Astrocyte of the cerebellum (primary cell): ENCODE measurements around the gene USP24.
A peak's percentile ranks its signal among the peaks of the same experiment; 100 is the strongest.

Experiments
- DNase-seq: peaks from one replicate; pipeline ENCODE4 v3.0.0-alpha.2; 2011; ENCODE audit warnings: low read depth
- H3K4me3 ChIP-seq: 2 replicates; pipeline ENCODE4 v1.5.1; 2011; ENCODE audit warnings: mild to moderate bottlenecking, low read depth, low read length, moderate library complexity
- CTCF ChIP-seq: IDR thresholded peaks from 2 replicates; pipeline ENCODE4 v1.5.1; 2012; ENCODE audit warnings: low read length, low read depth, moderate library complexity, mild to moderate bottlenecking; ENCODE audit errors: missing control alignments
- in situ Hi-C: cut with HindIII; loops from 2 replicates; pipeline ENCODE4 v1.10.0; 2017; ENCODE audit warnings: low sequenced_read_pairs

USP24 gene

DNA sequence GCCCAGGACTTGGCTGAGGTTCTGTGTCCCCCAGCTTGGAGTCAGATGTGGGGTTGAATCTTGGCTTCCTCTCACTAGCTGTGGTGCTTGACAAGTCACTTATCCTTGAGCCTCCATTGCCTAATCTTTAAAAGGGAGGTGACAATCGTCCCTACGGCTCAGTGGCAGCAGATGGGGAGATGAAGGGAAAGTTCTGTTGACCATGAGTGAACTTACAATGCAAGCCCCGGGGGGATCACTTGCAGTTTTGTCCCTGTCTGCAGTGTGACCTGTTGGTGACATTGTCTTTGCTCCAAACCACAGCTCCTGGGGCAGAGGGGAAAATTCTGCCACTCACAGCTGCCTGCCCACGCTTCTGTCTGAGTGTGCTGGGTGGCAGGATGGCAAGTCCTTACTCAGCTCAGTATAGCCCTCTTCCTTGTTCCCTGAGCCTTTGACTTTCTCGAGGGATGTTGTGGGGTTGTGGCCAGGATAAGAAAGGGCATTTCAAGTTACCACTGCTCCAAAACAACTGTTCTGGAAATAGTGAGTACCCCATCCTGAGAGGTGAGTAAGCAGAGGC is 174.2 kb downstream of the USP24 start:
- no peak for TF ChIP-seq CTCF
- H3K4me3 ChIP-seq = no peak overlapping the region
- in situ Hi-C loops = no loop called here
- no peak for DNase-seq

DNA sequence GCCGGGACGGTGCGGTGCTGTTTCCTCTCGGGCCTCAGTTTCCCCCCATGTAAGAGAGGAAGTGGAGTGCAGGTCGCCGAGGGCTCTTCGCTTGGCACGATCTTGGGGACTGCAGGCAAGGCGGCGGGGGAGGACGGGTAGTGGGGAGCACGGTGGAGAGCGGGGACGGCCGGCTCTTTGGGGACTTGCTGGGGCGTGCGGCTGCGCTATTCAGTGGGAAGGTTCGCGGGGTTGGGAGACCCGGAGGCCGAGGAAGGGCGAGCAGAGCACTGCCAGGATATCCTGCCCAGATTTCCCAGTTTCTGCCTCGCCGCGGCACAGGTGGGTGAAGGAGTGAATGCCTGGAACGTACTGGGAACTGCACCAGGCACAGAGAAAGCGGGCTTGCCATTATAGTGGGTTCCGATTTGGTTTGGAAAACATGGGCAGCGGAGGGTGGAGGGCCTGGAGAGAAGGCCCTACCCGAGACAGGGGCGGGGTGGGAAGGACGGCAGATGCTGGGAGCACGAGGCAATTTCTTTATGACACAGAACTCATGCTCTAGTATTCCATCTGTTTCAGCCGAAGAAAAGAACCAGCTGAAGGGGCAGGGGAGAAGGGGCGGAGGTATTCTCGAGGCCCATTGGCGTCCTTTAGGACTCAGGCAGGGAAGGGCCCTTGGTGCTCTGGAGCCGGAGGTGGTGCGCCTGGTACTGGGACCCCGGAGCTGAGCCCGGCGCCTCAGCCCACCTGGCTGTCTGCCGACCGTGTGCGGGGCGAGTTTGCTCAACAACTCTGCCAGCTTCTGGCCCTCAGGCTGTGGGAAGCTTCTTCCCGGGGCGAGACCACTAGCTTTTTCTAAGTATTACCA is 174.9 kb downstream of the USP24 start:
- TF ChIP-seq CTCF = no peak
- H3K4me3 ChIP-seq = peak overlapping the region; percentile 28
- in situ Hi-C loops = no loop called here
- no peak for DNase-seq

DNA sequence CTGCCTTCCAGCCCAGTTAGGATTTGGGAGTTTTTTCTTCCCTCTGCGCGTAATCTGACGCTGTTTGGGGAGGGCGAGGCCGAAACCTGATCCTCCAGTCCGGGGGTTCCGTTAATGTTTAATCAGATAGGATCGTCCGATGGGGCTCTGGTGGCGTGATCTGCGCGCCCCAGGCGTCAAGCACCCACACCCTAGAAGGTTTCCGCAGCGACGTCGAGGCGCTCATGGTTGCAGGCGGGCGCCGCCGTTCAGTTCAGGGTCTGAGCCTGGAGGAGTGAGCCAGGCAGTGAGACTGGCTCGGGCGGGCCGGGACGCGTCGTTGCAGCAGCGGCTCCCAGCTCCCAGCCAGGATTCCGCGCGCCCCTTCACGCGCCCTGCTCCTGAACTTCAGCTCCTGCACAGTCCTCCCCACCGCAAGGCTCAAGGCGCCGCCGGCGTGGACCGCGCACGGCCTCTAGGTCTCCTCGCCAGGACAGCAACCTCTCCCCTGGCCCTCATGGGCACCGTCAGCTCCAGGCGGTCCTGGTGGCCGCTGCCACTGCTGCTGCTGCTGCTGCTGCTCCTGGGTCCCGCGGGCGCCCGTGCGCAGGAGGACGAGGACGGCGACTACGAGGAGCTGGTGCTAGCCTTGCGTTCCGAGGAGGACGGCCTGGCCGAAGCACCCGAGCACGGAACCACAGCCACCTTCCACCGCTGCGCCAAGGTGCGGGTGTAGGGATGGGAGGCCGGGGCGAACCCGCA is 175.7 kb downstream of the USP24 start, which contains the start of gene PCSK9:
TSS of gene PCSK9 (plus strand) at position 207 of the 741 bp plus-strand sequence. CDS start at position 497, 290 bp downstream.
- no peak for DNase-seq
- TF ChIP-seq CTCF = no peak
- in situ Hi-C loops = no loop called here
- H3K4me3 ChIP-seq = peak within 1 kb of the TSS; percentile 28

DNA sequence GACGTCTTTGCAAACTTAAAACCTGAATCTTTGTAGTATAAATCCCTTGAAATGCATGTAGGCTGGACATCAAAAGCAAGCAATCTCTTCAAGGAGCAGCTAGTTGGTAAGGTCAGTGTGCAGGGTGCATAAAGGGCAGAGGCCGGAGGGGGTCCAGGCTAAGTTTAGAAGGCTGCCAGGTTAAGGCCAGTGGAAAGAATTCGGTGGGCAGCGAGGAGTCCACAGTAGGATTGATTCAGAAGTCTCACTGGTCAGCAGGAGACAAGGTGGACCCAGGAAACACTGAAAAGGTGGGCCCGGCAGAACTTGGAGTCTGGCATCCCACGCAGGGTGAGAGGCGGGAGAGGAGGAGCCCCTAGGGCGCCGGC is 176.2 kb downstream of the USP24 start:
- H3K4me3 ChIP-seq = no peak overlapping the region
- no peak for DNase-seq
- in situ Hi-C loops = no loop called here
- TF ChIP-seq CTCF = no peak

DNA sequence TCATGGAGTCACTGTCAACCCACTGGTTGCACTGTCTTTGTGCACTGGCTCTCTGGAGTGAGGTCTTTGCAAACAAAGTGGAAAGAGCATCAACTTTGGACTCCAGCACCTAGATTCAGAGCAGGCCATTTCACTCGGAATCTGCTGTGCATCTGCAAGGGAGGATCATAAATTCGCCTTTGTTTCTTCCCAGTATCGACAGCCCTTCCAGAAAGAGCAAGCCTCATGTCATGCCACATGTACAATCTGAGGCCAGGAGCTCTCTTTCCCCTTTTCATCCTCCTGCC is 176.7 kb downstream of the USP24 start:
- no peak overlapping the region for H3K4me3 ChIP-seq
- in situ Hi-C loops = no loop called here
- no peak for DNase-seq
- no peak for TF ChIP-seq CTCF

DNA sequence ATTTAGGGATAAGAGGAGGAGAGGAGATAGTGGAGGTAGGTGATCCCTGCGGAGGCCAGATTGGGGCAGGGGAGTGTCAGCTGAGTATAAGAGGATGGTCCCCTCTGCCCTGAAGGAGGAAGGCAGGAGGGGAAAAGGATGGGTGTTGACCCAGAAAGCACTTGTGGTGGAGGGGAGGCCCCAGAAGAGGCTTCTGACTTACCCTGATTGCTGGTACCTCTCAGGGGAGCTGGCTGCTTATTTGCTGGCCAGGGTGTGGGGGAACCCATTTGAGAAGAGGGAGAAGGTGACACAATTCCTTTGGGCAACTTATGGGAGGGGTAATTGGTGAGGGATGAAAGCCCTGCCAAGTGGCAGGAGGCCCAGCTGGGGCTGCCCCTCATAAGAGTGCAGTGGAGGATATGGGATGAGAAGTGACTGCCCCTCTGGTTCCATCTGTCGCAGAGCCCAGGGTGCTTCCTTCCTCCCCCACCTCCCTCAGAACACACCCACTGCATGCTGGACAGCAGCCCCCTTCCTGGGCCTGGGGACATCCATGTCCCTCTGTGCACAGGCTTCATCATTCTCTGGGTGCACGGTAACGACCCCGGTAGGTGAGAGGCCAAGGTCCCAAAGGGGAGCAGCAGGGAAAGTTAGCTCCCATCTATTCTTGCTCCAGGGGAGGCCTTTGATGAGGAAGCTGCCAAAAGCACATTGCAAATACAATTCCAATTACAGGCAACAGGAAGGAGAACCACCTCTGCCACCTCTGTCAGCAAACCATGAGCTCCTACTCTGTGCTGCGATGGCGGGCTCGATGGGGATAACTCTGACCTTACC is 177.2 kb downstream of the USP24 start:
- TF ChIP-seq CTCF = no peak
- no peak overlapping the region for H3K4me3 ChIP-seq
- in situ Hi-C loops = no loop called here
- DNase-seq = no peak
